ENCODE data around the gene FGD4. TPM values are rescaled to one million over a fixed set of nuclear protein-coding genes. Genes with fewer than 3 reads are reported as not detected.
A peak's percentile ranks its signal among the peaks of the same experiment; 100 is the strongest.

The FGD4 gene
- total RNA-seq, 1 experiment from 2014 or later = 39.7 TPM

- no peak for TF ChIP-seq ERG (CRISPR knock-in tag; IDR thresholded peaks at IDR 0.05)
Measured at GRCh38 chr12:32585680-32586079, 186.3 kb downstream of the FGD4 start (continued).

GRCh38 chr12:32586390-32586789 lies 187.0 kb downstream of the FGD4 start:
- ChIA-PET POLR2A (interaction anchor here (0.7 kb wide), 1 partner anchor 267 kb away, joined by 5 read pairs; no protein-coding TSS in a partner anchor), CTCF (no interaction called here)
- TF ChIP-seq E2F5 (CRISPR knock-in tag; IDR thresholded peaks at IDR 0.05) (no peak), JAZF1 (CRISPR knock-in tag; IDR thresholded peaks at IDR 0.05) (no peak), PRRX2 (CRISPR knock-in tag; IDR thresholded peaks at IDR 0.05) (no peak), E2F4 (CRISPR knock-in tag; IDR thresholded peaks at IDR 0.05; ENCODE audit: borderline replicate concordance, low read depth) (no peak), ZBTB43 (CRISPR knock-in tag; IDR thresholded peaks at IDR 0.05) (no peak), CREB1 (CRISPR knock-in tag; IDR thresholded peaks at IDR 0.05) (no peak), ATF2 (CRISPR knock-in tag; IDR thresholded peaks at IDR 0.05; ENCODE audit: borderline replicate concordance, low read depth) (no peak), HMGA2 (CRISPR knock-in tag; IDR thresholded peaks at IDR 0.05) (no peak), CDX4 (CRISPR knock-in tag; IDR thresholded peaks at IDR 0.05; ENCODE audit: borderline replicate concordance) (no peak), PREB (CRISPR knock-in tag; IDR thresholded peaks at IDR 0.05; ENCODE audit: borderline replicate concordance) (no peak), FOXK1 (CRISPR knock-in tag; IDR thresholded peaks at IDR 0.05) (no peak), GABPB1 (CRISPR knock-in tag; IDR thresholded peaks at IDR 0.05) (no peak), ZNF317 (CRISPR knock-in tag; IDR thresholded peaks at IDR 0.05; ENCODE audit: borderline replicate concordance, low read depth) (no peak), NFE2L1 (CRISPR knock-in tag; IDR thresholded peaks at IDR 0.05) (no peak), MYBL2 (CRISPR knock-in tag; IDR thresholded peaks at IDR 0.05) (no peak), NFATC4 (CRISPR knock-in tag; IDR thresholded peaks at IDR 0.05) (no peak), RELA (CRISPR knock-in tag; IDR thresholded peaks at IDR 0.05; ENCODE audit: borderline replicate concordance) (no peak)
- Mint-ChIP-seq H3K27me3 (ENCODE audit: low read depth) (no peaks in the 10 kb centered on the region), H3K4me1 (peaks cover 19% of the 10 kb centered on the region), H3K9me3 (no peaks in the 10 kb centered on the region), H3K4me3 (no peak overlapping the region), H3K36me3 (peaks cover 23% of the 10 kb centered on the region), H3K27ac (peak overlapping the region; percentile 10)
- ATAC-seq = no peak
- DNase-seq (ENCODE audit: low spot score) = no peak

Data from WTC11 (cell line).